ENCODE data around the gene ANKRD39.

The ANKRD39 gene

GRCh38 chr2:96881349-96882195 is 23.8 kb upstream of the ANKRD39 start:
- TF ChIP-seq CTCF (IDR thresholded peaks at IDR 0.05; ENCODE audit: borderline replicate concordance, control extremely low read depth, extremely low read depth, insufficient read depth, missing control alignments), result no peak
- in situ Hi-C loops (cut with MboI; ENCODE audit: low sequenced_read_pairs, unreplicated experiment), result no loop called here
- no peak for DNase-seq (ENCODE audit: low spot score)

GRCh38 chr2:96880891-96881273 is 23.1 kb upstream of the ANKRD39 start:
- no peak for TF ChIP-seq CTCF (IDR thresholded peaks at IDR 0.05; ENCODE audit: borderline replicate concordance, control extremely low read depth, extremely low read depth, insufficient read depth, missing control alignments)
- DNase-seq (ENCODE audit: low spot score), result no peak
- in situ Hi-C loops (cut with MboI; ENCODE audit: low sequenced_read_pairs, unreplicated experiment), result no loop called here

GRCh38 chr2:96879545-96880040 is 21.8 kb upstream of the ANKRD39 start:
- no peak for TF ChIP-seq CTCF (IDR thresholded peaks at IDR 0.05; ENCODE audit: borderline replicate concordance, control extremely low read depth, extremely low read depth, insufficient read depth, missing control alignments)

GRCh38 chr2:96878796-96879544 is 21.2 kb upstream of the ANKRD39 start:
- DNase-seq (ENCODE audit: low spot score), result no peak
- in situ Hi-C loops (cut with MboI; ENCODE audit: low sequenced_read_pairs, unreplicated experiment), result no loop called here
- no peak for TF ChIP-seq CTCF (IDR thresholded peaks at IDR 0.05; ENCODE audit: borderline replicate concordance, control extremely low read depth, extremely low read depth, insufficient read depth, missing control alignments)

More at GRCh38 chr2:96879545-96880040, 21.8 kb upstream of the ANKRD39 start:
- in situ Hi-C loops (cut with MboI; ENCODE audit: low sequenced_read_pairs, unreplicated experiment), result no loop called here
- no peak for DNase-seq (ENCODE audit: low spot score)

GRCh38 chr2:96878171-96878570 is 20.4 kb upstream of the ANKRD39 start:
- TF ChIP-seq CTCF (IDR thresholded peaks at IDR 0.05; ENCODE audit: borderline replicate concordance, control extremely low read depth, extremely low read depth, insufficient read depth, missing control alignments), result no peak
- no peak for DNase-seq (ENCODE audit: low spot score)
- in situ Hi-C loops (cut with MboI; ENCODE audit: low sequenced_read_pairs, unreplicated experiment), result no loop called here

GRCh38 chr2:96877631-96878092 is 19.8 kb upstream of the ANKRD39 start:
- TF ChIP-seq CTCF (IDR thresholded peaks at IDR 0.05; ENCODE audit: borderline replicate concordance, control extremely low read depth, extremely low read depth, insufficient read depth, missing control alignments), result no peak
- in situ Hi-C loops (cut with MboI; ENCODE audit: low sequenced_read_pairs, unreplicated experiment), result no loop called here
- DNase-seq (ENCODE audit: low spot score), result no peak

Measured in GM13976 (cell line).